ENCODE measurements around the gene IL32. TPM values are rescaled to one million over a fixed set of nuclear protein-coding genes. Genes with fewer than 3 reads are reported as not detected.
A peak's percentile ranks its signal among the peaks of the same experiment; 100 is the strongest.
"Not testable (repeated sequence)": the region's sequence is repeated elsewhere in the genome, so short reads cannot be mapped to it uniquely, and the experiment has no call there.

Gene IL32
- total RNA-seq, 1 donor, result 7.8 TPM

- TF ChIP-seq CTCF (IDR thresholded peaks at IDR 0.05; ENCODE audit: insufficient read depth, low read length), result no peak
- DNase-seq (ENCODE audit: low read depth), result peak; percentile 56
- H3K4me3 ChIP-seq (ENCODE audit: low read depth, low read length), result no peak overlapping the region
Measured at GRCh38 chr16:3075523-3075915, 10.1 kb downstream of the IL32 start.

GRCh38 chr16:3075946-3076345 lies 10.5 kb downstream of the IL32 start:
- not testable (repeated sequence) for DNase-seq (ENCODE audit: low read depth); H3K4me3 ChIP-seq (ENCODE audit: low read depth, low read length)

- DNase-seq (ENCODE audit: low read depth), result no peak
- TF ChIP-seq CTCF (IDR thresholded peaks at IDR 0.05; ENCODE audit: insufficient read depth, low read length), result no peak
- no peak overlapping the region for H3K4me3 ChIP-seq (ENCODE audit: low read depth, low read length)
Measured at GRCh38 chr16:3076577-3076976, 11.1 kb downstream of the IL32 start.

GRCh38 chr16:3080024-3080423 lies 14.6 kb downstream of the IL32 start:
- TF ChIP-seq CTCF (IDR thresholded peaks at IDR 0.05; ENCODE audit: insufficient read depth, low read length), result no peak
- no peak for DNase-seq (ENCODE audit: low read depth)
- no peak overlapping the region for H3K4me3 ChIP-seq (ENCODE audit: low read depth, low read length)

- H3K4me3 ChIP-seq (ENCODE audit: low read depth, low read length); DNase-seq (ENCODE audit: low read depth): not testable (repeated sequence)
Measured at GRCh38 chr16:3081957-3082356, 16.5 kb downstream of the IL32 start.

GRCh38 chr16:3083408-3083807 lies 18.0 kb downstream of the IL32 start:
- DNase-seq (ENCODE audit: low read depth); H3K4me3 ChIP-seq (ENCODE audit: low read depth, low read length): not testable (repeated sequence)

- DNase-seq (ENCODE audit: low read depth), result no peak
Measured at GRCh38 chr16:3084491-3084890, 19.1 kb downstream of the IL32 start.

GRCh38 chr16:3084969-3085670 lies 19.7 kb downstream of the IL32 start:
- no peak for DNase-seq (ENCODE audit: low read depth)
- H3K4me3 ChIP-seq (ENCODE audit: low read depth, low read length), result no peak overlapping the region
- TF ChIP-seq CTCF (IDR thresholded peaks at IDR 0.05; ENCODE audit: insufficient read depth, low read length), result no peak

More at GRCh38 chr16:3084491-3084890, 19.1 kb downstream of the IL32 start:
- TF ChIP-seq CTCF (IDR thresholded peaks at IDR 0.05; ENCODE audit: insufficient read depth, low read length), result no peak
- H3K4me3 ChIP-seq (ENCODE audit: low read depth, low read length), result no peak overlapping the region
